HEK293 (cell line): ENCODE measurements around the gene GPX4.
A peak's percentile ranks its signal among the peaks of the same experiment; 100 is the strongest.

Source experiments
- CTCF ChIA-PET: fragments of 350-600 bp; formaldehyde crosslinking; extraction: SDS; loops from one replicate; lab custom pipeline; 2021; ENCODE audit warnings: antibody characterized with exemption; lab: Yijun Ruan, JAX
- POLR2A ChIA-PET: fragments of 300-600 bp; formaldehyde crosslinking; extraction: SDS; loops from one replicate; lab custom pipeline; 2020; ENCODE audit warnings: antibody characterized with exemption, inconsistent platforms; lab: Yijun Ruan, JAX
- H3K27ac ChIP-seq: fragments of 200-500 bp; sonication (Bioruptor generic); 2 replicates; pipeline ENCODE4 v1.5.1; 2014; ENCODE audit warnings: low read depth, low read length, control low read depth, inconsistent platforms; ENCODE audit errors: extremely low read depth
- H3K36me3 ChIP-seq, 2 experiments: fragments of 200-500 bp in 1 of 2; sonication (Bioruptor generic) in 1 of 2; 1 replicate in 1 of 2; 2 replicates in 1 of 2; pipeline ENCODE4 v1.5.1; 2014 to 2017; ENCODE audit warnings: inconsistent platforms in 2 of 2, low read length in 2 of 2; ENCODE audit not compliant: control insufficient read depth in 2 of 2, insufficient read depth in 1 of 2
- H3K4me1 ChIP-seq: fragments of 200-500 bp; sonication (Bioruptor generic); 2 replicates; pipeline ENCODE4 v1.5.1; 2014; ENCODE audit warnings: mild to moderate bottlenecking, low read length, inconsistent platforms; ENCODE audit not compliant: control insufficient read depth, insufficient read depth
- H3K4me3 ChIP-seq: 2 replicates; pipeline ENCODE4 v1.5.1; 2011; ENCODE audit warnings: low read depth, mild to moderate bottlenecking, control low read depth, low read length, moderate library complexity
- H3K9me3 ChIP-seq: fragments of 200-500 bp; sonication (Bioruptor generic); 2 replicates; pipeline ENCODE4 v1.5.1; 2014; ENCODE audit warnings: low read depth, low read length, inconsistent platforms; ENCODE audit not compliant: control insufficient read depth, insufficient read depth
- GLIS2 ChIP-seq: fragments of 450-650 bp; formaldehyde crosslinking; IDR thresholded peaks from 2 replicates; pipeline ENCODE4 v1.5.1; 2016; ENCODE audit warnings: missing biosample characterization, missing genetic modification characterization
- KLF1 ChIP-seq: fragments of 450-650 bp; formaldehyde crosslinking; IDR thresholded peaks from 2 replicates; pipeline ENCODE4 v1.5.1; 2016; ENCODE audit warnings: missing biosample characterization, missing genetic modification characterization
- KLF8 ChIP-seq: fragments of 450-650 bp; formaldehyde crosslinking; IDR thresholded peaks from 2 replicates; pipeline ENCODE4 v1.5.1; 2016; ENCODE audit warnings: missing biosample characterization, missing genetic modification characterization
- ZFP37 ChIP-seq: fragments of 450-650 bp; formaldehyde crosslinking; IDR thresholded peaks from 2 replicates; pipeline ENCODE4 v1.5.1; 2016; ENCODE audit warnings: missing biosample characterization, missing genetic modification characterization
- ZNF19 ChIP-seq: fragments of 450-650 bp; formaldehyde crosslinking; IDR thresholded peaks from 2 replicates; pipeline ENCODE4; 2016; ENCODE audit warnings: missing biosample characterization, missing genetic modification characterization, low read depth
- ZNF211 ChIP-seq: fragments of 450-650 bp; formaldehyde crosslinking; IDR thresholded peaks from 2 replicates; pipeline ENCODE4 v1.5.1; 2016; ENCODE audit warnings: low read depth, missing biosample characterization, missing genetic modification characterization
- ZNF335 ChIP-seq: fragments of 450-650 bp; formaldehyde crosslinking; conservative IDR thresholded peaks from 2 replicates; pipeline ENCODE4 v1.5.1; 2016; ENCODE audit warnings: missing biosample characterization, missing genetic modification characterization
- ZNF423 ChIP-seq: fragments of 450-650 bp; formaldehyde crosslinking; IDR thresholded peaks from 2 replicates; pipeline ENCODE4 v1.5.1; 2016; ENCODE audit warnings: missing biosample characterization, missing genetic modification characterization
- ZNF600 ChIP-seq: fragments of 450-650 bp; formaldehyde crosslinking; IDR thresholded peaks from 2 replicates; pipeline ENCODE4 v1.5.1; 2016; ENCODE audit warnings: missing biosample characterization, missing genetic modification characterization
- ZNF629 ChIP-seq: fragments of 450-650 bp; formaldehyde crosslinking; IDR thresholded peaks from 2 replicates; pipeline ENCODE4 v1.5.1; 2017; ENCODE audit warnings: missing biosample characterization, missing genetic modification characterization
- ZNF785 ChIP-seq: fragments of 450-650 bp; formaldehyde crosslinking; IDR thresholded peaks from 2 replicates; pipeline ENCODE4 v1.5.1; 2016; ENCODE audit warnings: missing biosample characterization, missing genetic modification characterization
- TF ChIP-seq, protein P1 (sequence below): fragments of 450-650 bp; formaldehyde crosslinking; IDR thresholded peaks from 2 replicates; pipeline ENCODE4 v1.5.1; 2016; ENCODE audit warnings: missing biosample characterization, missing genetic modification characterization, borderline replicate concordance
- TF ChIP-seq, protein P2 (sequence below): fragments of 450-650 bp; formaldehyde crosslinking; IDR thresholded peaks from 2 replicates; pipeline ENCODE4 v1.5.1; 2016; ENCODE audit warnings: missing biosample characterization, missing genetic modification characterization, borderline replicate concordance
- TF ChIP-seq, protein P3 (sequence below): fragments of 450-650 bp; formaldehyde crosslinking; IDR thresholded peaks from 2 replicates; pipeline ENCODE4 v1.5.1; 2016; ENCODE audit warnings: missing biosample characterization, missing genetic modification characterization
- TF ChIP-seq, protein P4 (sequence below): fragments of 450-650 bp; formaldehyde crosslinking; IDR thresholded peaks from 2 replicates; pipeline ENCODE4 v1.5.1; 2016; ENCODE audit warnings: missing biosample characterization, missing genetic modification characterization
- TF ChIP-seq, protein P5 (sequence below): fragments of 450-650 bp; formaldehyde crosslinking; IDR thresholded peaks from 2 replicates; pipeline ENCODE4 v1.5.1; 2016; ENCODE audit warnings: missing biosample characterization, missing genetic modification characterization
- TF ChIP-seq, protein P6 (sequence below): fragments of 450-650 bp; formaldehyde crosslinking; IDR thresholded peaks from 2 replicates; pipeline ENCODE4 v1.5.1; 2016; ENCODE audit warnings: missing biosample characterization, missing genetic modification characterization
- TF ChIP-seq, protein P7 (sequence below): fragments of 450-650 bp; formaldehyde crosslinking; IDR thresholded peaks from 2 replicates; pipeline ENCODE4 v1.5.1; 2016; ENCODE audit warnings: missing biosample characterization, missing genetic modification characterization

The GPX4 gene

DNA sequence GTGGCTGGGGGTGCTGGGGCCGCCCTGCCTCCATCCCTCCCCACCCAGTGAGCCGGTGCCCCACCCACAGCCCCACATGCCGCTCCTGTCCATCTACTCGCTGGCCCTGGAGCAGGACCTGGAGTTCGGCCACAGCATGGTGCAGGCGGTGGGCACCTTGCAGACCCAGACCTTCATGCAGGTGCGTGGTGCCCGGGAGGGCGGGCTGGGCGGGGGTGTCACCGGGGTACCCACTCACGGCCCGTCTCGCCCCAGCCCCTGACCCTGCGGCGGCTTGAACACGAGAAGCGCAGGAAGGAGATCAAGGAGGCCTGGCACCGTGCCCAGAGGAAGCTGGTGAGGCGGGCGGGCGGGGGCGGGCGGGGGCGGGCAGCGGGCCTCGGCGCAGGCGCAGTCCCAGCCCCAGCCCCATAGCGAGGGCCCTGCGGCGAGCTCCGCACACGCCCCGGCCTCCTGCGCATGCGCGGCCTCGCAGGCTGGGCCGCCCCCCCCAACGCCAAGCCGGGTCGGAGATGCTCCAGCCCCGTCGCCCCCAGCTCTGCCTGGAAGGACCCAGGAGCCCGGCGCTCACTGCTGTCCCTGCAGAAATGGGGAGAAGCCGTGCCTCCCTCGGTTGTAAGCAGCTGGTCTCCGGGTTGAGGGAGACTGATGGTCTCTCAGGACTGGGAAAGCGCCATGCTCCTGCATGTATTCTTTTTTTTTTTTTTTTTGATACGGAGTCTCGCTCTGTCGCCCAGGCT lies 29.1 kb upstream of the GPX4 start:
- H3K27ac ChIP-seq: no peak overlapping the region
- TF ChIP-seq KLF8 (tag by site-specific recombination) (0 out of 2 replicates have a peak, but pooled peaks have one; percentile 25), ZFP37 (tag by site-specific recombination) (no peak), ZNF211 (tag by site-specific recombination) (no peak), KLF1 (tag by site-specific recombination) (peak; percentile 19; the same call in 1 of the 2 replicates), GLIS2 (tag by site-specific recombination) (no peak), ZNF600 (tag by site-specific recombination) (peak; percentile 90), ZNF335 (tag by site-specific recombination) (peak; percentile 85), ZNF785 (tag by site-specific recombination) (no peak), ZNF19 (tag by site-specific recombination) (no peak), ZNF423 (tag by site-specific recombination) (no peak), ZNF629 (tag by site-specific recombination) (no peak)
- TF ChIP-seq, protein P1, sequence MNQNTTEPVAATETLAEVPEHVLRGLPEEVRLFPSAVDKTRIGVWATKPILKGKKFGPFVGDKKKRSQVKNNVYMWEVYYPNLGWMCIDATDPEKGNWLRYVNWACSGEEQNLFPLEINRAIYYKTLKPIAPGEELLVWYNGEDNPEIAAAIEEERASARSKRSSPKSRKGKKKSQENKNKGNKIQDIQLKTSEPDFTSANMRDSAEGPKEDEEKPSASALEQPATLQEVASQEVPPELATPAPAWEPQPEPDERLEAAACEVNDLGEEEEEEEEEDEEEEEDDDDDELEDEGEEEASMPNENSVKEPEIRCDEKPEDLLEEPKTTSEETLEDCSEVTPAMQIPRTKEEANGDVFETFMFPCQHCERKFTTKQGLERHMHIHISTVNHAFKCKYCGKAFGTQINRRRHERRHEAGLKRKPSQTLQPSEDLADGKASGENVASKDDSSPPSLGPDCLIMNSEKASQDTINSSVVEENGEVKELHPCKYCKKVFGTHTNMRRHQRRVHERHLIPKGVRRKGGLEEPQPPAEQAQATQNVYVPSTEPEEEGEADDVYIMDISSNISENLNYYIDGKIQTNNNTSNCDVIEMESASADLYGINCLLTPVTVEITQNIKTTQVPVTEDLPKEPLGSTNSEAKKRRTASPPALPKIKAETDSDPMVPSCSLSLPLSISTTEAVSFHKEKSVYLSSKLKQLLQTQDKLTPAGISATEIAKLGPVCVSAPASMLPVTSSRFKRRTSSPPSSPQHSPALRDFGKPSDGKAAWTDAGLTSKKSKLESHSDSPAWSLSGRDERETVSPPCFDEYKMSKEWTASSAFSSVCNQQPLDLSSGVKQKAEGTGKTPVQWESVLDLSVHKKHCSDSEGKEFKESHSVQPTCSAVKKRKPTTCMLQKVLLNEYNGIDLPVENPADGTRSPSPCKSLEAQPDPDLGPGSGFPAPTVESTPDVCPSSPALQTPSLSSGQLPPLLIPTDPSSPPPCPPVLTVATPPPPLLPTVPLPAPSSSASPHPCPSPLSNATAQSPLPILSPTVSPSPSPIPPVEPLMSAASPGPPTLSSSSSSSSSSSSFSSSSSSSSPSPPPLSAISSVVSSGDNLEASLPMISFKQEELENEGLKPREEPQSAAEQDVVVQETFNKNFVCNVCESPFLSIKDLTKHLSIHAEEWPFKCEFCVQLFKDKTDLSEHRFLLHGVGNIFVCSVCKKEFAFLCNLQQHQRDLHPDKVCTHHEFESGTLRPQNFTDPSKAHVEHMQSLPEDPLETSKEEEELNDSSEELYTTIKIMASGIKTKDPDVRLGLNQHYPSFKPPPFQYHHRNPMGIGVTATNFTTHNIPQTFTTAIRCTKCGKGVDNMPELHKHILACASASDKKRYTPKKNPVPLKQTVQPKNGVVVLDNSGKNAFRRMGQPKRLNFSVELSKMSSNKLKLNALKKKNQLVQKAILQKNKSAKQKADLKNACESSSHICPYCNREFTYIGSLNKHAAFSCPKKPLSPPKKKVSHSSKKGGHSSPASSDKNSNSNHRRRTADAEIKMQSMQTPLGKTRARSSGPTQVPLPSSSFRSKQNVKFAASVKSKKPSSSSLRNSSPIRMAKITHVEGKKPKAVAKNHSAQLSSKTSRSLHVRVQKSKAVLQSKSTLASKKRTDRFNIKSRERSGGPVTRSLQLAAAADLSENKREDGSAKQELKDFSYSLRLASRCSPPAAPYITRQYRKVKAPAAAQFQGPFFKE (tag by site-specific recombination): no peak
- TF ChIP-seq, protein P2, sequence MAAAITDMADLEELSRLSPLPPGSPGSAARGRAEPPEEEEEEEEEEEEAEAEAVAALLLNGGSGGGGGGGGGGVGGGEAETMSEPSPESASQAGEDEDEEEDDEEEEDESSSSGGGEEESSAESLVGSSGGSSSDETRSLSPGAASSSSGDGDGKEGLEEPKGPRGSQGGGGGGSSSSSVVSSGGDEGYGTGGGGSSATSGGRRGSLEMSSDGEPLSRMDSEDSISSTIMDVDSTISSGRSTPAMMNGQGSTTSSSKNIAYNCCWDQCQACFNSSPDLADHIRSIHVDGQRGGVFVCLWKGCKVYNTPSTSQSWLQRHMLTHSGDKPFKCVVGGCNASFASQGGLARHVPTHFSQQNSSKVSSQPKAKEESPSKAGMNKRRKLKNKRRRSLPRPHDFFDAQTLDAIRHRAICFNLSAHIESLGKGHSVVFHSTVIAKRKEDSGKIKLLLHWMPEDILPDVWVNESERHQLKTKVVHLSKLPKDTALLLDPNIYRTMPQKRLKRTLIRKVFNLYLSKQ (tag by site-specific recombination): no peak
- TF ChIP-seq, protein P3, sequence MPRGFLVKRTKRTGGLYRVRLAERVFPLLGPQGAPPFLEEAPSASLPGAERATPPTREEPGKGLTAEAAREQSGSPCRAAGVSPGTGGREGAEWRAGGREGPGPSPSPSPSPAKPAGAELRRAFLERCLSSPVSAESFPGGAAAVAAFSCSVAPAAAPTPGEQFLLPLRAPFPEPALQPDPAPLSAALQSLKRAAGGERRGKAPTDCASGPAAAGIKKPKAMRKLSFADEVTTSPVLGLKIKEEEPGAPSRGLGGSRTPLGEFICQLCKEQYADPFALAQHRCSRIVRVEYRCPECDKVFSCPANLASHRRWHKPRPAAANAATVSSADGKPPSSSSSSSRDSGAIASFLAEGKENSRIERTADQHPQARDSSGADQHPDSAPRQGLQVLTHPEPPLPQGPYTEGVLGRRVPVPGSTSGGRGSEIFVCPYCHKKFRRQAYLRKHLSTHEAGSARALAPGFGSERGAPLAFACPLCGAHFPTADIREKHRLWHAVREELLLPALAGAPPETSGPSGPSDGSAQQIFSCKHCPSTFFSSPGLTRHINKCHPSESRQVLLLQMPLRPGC (tag by site-specific recombination): no peak
- TF ChIP-seq, protein P4, sequence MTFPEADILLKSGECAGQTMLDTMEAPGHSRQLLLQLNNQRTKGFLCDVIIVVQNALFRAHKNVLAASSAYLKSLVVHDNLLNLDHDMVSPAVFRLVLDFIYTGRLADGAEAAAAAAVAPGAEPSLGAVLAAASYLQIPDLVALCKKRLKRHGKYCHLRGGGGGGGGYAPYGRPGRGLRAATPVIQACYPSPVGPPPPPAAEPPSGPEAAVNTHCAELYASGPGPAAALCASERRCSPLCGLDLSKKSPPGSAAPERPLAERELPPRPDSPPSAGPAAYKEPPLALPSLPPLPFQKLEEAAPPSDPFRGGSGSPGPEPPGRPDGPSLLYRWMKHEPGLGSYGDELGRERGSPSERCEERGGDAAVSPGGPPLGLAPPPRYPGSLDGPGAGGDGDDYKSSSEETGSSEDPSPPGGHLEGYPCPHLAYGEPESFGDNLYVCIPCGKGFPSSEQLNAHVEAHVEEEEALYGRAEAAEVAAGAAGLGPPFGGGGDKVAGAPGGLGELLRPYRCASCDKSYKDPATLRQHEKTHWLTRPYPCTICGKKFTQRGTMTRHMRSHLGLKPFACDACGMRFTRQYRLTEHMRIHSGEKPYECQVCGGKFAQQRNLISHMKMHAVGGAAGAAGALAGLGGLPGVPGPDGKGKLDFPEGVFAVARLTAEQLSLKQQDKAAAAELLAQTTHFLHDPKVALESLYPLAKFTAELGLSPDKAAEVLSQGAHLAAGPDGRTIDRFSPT: 0 out of 2 replicates have a peak, but pooled peaks have one; percentile 24
- TF ChIP-seq, protein P5, sequence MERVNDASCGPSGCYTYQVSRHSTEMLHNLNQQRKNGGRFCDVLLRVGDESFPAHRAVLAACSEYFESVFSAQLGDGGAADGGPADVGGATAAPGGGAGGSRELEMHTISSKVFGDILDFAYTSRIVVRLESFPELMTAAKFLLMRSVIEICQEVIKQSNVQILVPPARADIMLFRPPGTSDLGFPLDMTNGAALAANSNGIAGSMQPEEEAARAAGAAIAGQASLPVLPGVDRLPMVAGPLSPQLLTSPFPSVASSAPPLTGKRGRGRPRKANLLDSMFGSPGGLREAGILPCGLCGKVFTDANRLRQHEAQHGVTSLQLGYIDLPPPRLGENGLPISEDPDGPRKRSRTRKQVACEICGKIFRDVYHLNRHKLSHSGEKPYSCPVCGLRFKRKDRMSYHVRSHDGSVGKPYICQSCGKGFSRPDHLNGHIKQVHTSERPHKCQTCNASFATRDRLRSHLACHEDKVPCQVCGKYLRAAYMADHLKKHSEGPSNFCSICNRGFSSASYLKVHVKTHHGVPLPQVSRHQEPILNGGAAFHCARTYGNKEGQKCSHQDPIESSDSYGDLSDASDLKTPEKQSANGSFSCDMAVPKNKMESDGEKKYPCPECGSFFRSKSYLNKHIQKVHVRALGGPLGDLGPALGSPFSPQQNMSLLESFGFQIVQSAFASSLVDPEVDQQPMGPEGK (tag by site-specific recombination): peak; percentile 67
- TF ChIP-seq, protein P6, sequence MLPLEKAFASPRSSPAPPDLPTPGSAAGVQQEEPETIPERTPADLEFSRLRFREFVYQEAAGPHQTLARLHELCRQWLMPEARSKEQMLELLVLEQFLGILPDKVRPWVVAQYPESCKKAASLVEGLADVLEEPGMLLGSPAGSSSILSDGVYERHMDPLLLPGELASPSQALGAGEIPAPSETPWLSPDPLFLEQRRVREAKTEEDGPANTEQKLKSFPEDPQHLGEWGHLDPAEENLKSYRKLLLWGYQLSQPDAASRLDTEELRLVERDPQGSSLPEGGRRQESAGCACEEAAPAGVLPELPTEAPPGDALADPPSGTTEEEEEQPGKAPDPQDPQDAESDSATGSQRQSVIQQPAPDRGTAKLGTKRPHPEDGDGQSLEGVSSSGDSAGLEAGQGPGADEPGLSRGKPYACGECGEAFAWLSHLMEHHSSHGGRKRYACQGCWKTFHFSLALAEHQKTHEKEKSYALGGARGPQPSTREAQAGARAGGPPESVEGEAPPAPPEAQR (tag by site-specific recombination): no peak
- TF ChIP-seq, protein P7, sequence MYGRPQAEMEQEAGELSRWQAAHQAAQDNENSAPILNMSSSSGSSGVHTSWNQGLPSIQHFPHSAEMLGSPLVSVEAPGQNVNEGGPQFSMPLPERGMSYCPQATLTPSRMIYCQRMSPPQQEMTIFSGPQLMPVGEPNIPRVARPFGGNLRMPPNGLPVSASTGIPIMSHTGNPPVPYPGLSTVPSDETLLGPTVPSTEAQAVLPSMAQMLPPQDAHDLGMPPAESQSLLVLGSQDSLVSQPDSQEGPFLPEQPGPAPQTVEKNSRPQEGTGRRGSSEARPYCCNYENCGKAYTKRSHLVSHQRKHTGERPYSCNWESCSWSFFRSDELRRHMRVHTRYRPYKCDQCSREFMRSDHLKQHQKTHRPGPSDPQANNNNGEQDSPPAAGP (tag by site-specific recombination): no peak
- POLR2A ChIA-PET: interaction anchor here (0.7 to 2.0 kb wide), 2 partner anchors 11 to 178 kb away, joined by 3 to 8 read pairs; no protein-coding TSS in a partner anchor
- H3K4me3 ChIP-seq: no peak overlapping the region
- CTCF ChIA-PET: interaction anchor here (0.6 to 2.1 kb wide), 2 partner anchors 9 to 53 kb away, joined by 3 to 6 read pairs; partner anchors contain the start of gene RNU6-2
- H3K9me3 ChIP-seq: no peaks in the 10 kb centered on the region
- H3K36me3 ChIP-seq: no peaks in the 10 kb centered on the region
- no peaks in the 10 kb centered on the region for H3K4me1 ChIP-seq
